Activated CD4-positive, alpha-beta T cell treated with anti-CD3 and anti-CD28 coated beads, Interleukin-2, Interleukin-4, amounts not matched to agents 100 ng/mL and 50 ng/mL, durations not matched to agents 16 hours and 8 hours (primary cell): ENCODE data around the gene CTDP1.
"Not testable (repeated sequence)": the region's sequence is repeated elsewhere in the genome, so short reads cannot be mapped to it uniquely, and the experiment has no call there.

Experiments used
- DNase-seq: peaks from one replicate; pipeline ENCODE4 v3.0.0-alpha.2; 2020; ENCODE audit warnings: low spot score

CTDP1 gene

GRCh38 chr18:79740521-79741361, 61.1 kb downstream of the CTDP1 start:
- DNase-seq: no peak

GRCh38 chr18:79741362-79741700, 61.7 kb downstream of the CTDP1 start:
- DNase-seq: no peak

- DNase-seq: no peak
Measured at GRCh38 chr18:79742076-79742475, 62.5 kb downstream of the CTDP1 start.

GRCh38 chr18:79744625-79745024, 65.0 kb downstream of the CTDP1 start:
- no peak for DNase-seq

GRCh38 chr18:79746730-79747129, 67.1 kb downstream of the CTDP1 start:
- DNase-seq: no peak

- no peak for DNase-seq
Measured at GRCh38 chr18:79747156-79747845, 67.7 kb downstream of the CTDP1 start.

- no peak for DNase-seq
Measured at GRCh38 chr18:79748321-79749180, 68.9 kb downstream of the CTDP1 start.

GRCh38 chr18:79749251-79750191, 69.9 kb downstream of the CTDP1 start:
- DNase-seq: no peak

GRCh38 chr18:79750980-79751571, 71.5 kb downstream of the CTDP1 start:
- DNase-seq: no peak

- DNase-seq: not testable (repeated sequence)
Measured at GRCh38 chr18:79751918-79752578, 72.4 kb downstream of the CTDP1 start.

GRCh38 chr18:79752946-79753345, 73.3 kb downstream of the CTDP1 start:
- not testable (repeated sequence) for DNase-seq

- DNase-seq: no peak
Measured at GRCh38 chr18:79753391-79753851, 73.8 kb downstream of the CTDP1 start.

GRCh38 chr18:79754022-79754761, 74.6 kb downstream of the CTDP1 start:
- no peak for DNase-seq

- no peak for DNase-seq
Measured at GRCh38 chr18:79754831-79755351, 75.3 kb downstream of the CTDP1 start.

- no peak for DNase-seq
Measured at GRCh38 chr18:79755496-79756142, 76.0 kb downstream of the CTDP1 start.

GRCh38 chr18:79756143-79756500, 76.5 kb downstream of the CTDP1 start:
- no peak for DNase-seq

GRCh38 chr18:79756826-79757225, 77.2 kb downstream of the CTDP1 start:
- no peak for DNase-seq

- DNase-seq: no peak
Measured at GRCh38 chr18:79760348-79760747, 80.7 kb downstream of the CTDP1 start.

- no peak for DNase-seq
Measured at GRCh38 chr18:79760881-79761280, 81.3 kb downstream of the CTDP1 start.
